ENCODE data around the gene SLC2A11. TPM values are rescaled to one million over a fixed set of nuclear protein-coding genes. Genes with fewer than 3 reads are reported as not detected.
"Not testable (repeated sequence)": the region's sequence is repeated elsewhere in the genome, so short reads cannot be mapped to it uniquely, and the experiment has no call there.

The SLC2A11 gene
- total RNA-seq, 1 donor from 2014 or later: 22.8 TPM

- no peak for DNase-seq (ENCODE audit: low read depth)
These were observed 10.3 kb upstream of the SLC2A11 start for GRCh38 chr22:23847310-23847920.

DNA sequence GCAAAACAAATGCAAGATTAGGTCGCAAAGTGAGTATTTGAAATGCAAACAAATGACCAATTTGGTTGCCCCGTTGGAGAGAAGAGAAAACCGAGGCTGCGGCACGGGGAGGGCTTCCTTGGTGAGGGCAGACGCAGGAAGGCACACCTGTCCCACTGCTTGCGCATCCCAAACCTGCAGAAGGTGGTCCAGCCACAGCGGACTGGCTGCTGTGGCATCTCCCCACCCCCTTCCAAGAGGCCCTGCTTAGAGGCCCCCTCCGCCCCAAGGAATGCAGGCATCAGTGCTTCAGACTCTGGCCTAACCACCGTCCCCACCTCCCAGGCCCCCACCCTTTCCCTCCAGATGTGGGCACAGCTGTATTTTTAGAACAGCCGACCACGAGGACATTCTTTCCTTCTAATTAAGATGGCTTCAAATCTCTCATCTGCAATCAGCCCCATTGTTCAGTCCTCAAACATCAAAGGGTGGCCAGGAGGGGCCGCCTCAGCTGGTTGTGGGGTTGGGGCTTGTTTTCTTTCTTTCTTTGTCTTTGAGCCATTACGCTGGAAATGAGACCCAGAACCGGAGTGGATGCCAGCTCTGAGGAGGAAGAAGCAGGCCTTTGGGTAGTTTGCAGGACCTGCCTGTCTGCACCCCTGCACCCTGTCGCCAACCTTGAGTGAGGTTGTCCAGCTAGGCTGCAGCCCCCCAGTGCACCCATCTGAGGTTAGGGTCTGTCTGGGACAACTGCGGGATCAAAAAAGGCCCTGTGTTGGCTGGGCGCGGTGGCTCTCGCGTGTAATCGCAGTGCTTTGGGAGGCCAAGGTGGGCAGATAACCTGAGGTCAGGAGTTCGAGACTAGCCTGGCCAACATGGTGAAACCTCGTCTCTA lies 9.4 kb upstream of the SLC2A11 start:
- no peak for DNase-seq (ENCODE audit: low read depth)

DNA sequence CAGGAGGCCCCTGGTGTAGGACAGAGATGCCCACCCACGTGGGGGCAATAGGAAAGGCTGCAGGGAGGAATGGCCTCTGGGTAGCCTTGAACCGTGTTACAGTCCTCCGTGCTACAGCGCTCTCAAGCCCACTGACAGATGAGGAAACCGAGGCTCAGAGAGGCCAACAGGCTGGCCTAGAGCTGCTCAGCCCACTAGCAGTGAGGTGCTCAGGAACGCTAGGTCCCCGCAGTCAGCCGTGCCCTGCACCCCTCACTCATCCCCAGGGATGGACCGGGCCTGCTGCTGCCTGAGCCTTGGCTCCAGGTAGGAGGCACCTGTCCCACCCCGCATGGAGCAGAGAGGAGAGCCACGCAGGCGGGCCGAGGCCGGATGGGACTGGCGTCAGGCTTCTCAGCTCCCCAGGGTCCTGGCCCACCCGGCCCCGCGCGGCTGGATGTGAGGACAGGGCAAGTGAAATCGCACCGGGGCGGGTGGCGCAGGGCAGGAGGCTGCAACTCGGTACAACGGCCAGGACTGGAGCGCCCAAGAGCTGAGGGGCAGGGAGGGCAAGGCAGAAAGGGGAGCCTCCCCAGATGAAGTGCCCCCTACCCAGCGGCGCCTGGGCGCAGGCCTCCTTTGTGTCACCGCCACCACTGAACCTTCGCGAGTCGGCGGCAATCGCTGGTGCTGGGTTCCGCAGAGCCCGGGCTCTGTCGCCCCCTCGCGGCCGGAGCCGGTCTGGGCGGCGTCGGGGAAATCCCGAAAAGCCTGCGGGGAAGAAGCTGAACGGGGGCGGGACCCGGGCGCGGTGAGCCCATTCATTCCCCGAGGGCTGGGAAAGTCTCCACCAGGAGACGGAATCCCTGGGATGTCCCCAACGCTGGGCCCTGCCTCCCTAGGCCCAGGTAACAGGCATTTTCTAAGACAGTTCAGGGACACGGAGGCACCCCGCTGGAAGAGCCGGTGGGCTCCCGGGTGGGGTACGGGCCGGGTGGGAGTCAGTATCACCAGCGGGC lies 8.4 kb upstream of the SLC2A11 start:
- peak; percentile 19 for DNase-seq (ENCODE audit: low read depth)

DNA sequence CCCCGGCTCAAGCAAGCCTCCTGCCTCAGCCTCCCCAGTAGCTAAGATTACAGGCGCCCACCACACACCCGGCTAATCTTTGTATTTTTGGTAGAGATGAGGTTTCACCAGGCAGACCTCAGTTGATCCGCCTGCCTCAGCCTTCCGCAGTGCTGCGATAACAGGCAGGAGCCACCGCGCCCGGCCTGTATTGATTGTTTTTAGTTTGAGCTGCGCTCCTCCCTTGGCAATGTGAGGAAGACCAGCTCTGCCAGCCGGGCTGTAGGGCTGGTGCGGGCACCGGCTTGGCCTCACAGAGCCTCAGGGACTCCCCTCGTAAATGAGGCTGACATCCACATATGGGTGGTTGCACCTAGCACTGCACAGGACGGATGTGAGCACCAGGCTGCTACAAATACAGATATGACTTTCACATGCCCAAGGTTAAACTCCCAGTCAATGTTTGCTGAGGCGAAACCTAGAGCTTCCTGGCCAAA lies 7.5 kb upstream of the SLC2A11 start:
- peak; percentile 18 for DNase-seq (ENCODE audit: low read depth)

GRCh38 chr22:23856721-23857605 lies 712 bp upstream of the SLC2A11 start:
- peak; percentile 84 for DNase-seq (ENCODE audit: low read depth)

- no peak for DNase-seq (ENCODE audit: low read depth)
These were observed 775 bp downstream of the SLC2A11 start for GRCh38 chr22:23858484-23858815.

- DNase-seq (ENCODE audit: low read depth): no peak
These were observed 1.5 kb downstream of the SLC2A11 start for GRCh38 chr22:23859201-23859600.

DNA sequence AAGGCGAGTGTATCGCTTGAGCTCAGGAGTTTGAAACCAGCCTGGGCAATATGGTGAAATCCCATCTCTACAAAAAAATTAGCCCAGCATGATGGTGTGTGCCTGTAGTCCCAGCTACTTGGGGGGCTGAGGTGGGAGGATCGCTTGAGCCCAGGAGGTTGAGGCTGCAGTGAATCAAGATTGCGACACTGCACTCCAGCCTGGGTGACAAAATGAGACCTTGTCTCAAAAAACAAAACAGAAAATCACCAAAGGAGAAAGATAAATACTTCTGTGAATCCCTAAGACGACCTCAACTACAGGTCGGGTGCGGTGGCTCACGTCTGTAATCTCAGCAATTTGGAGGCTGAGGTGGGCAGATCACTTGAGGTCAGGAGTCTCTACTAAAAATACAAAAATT lies 2.5 kb downstream of the SLC2A11 start:
- DNase-seq (ENCODE audit: low read depth): not testable (repeated sequence)

- DNase-seq (ENCODE audit: low read depth): peak; percentile 40
These were observed 4.4 kb downstream of the SLC2A11 start for GRCh38 chr22:23862103-23862502.

DNA sequence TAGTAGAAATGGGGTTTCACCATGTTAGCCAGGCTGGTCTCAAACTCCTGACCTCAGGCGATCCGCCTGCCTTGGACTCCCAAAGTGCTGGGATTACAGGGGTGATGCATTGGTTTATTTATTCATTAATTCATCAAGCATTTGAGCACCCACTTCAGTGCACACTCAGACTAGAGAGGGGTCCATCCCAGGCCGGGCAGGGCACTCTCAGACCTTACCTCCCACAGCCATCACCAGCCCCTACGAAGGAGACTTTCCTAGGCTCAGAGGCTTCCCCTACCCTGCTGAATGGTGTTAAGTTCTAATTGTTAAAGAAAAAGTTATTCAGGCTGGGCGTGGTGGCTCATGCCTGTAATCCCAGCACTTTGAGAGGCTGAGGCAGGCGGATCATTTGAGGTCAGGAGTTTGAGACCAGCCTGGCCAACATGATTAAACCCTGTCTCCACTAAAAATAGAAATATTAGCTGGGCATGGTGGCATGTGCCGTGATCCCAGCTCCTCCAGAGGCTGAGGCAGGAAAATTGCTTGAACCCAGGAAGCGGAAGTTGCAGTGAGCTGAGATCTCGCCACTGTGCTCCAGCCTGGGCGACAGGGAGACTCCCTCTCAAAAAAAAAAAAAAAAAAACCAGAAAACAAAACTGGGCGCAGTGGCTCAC lies 7.0 kb downstream of the SLC2A11 start:
- not testable (repeated sequence) for DNase-seq (ENCODE audit: low read depth)

GRCh38 chr22:23868580-23868979 lies 10.9 kb downstream of the SLC2A11 start:
- no peak for DNase-seq (ENCODE audit: low read depth)

DNA sequence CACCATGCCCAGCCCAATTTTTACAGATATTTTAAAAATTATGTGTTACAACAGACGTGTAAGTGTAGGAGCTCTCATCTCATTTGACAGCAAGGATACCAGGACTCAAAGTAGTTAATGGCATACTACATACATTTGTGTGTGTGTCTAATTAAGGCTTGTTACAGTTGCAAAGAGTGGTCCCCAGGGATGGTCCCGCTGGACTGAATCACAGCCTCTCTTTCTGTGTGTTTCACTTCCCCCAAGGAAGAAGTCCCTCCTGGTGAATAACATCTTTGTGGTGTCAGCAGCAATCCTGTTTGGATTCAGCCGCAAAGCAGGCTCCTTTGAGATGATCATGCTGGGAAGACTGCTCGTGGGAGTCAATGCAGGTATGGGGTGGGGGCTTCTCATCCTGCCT lies 17.2 kb downstream of the SLC2A11 start:
- no peak for DNase-seq (ENCODE audit: low read depth)

DNA sequence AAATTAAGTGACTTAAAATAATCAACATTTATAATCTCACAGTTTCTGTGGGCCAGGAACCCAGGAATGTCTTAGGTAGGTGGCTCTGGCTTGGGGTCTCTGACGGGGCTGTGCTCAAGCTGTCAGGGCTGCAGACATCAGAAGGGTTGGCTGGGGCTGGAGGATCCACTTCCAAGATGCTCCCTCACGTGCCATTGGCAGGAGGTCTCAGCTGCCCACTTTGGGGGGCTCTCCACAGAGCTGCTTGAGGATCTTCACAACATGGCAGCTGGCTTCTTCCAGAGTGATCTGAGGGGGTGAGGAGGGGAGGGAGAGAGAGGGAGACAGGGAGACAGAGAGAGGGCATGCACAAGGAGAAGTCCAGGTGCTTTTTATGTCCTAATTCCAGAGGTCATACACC lies 18.1 kb downstream of the SLC2A11 start:
- DNase-seq (ENCODE audit: low read depth): no peak

GRCh38 chr22:23877566-23877965 lies 19.9 kb downstream of the SLC2A11 start:
- DNase-seq (ENCODE audit: low read depth): no peak

- DNase-seq (ENCODE audit: low read depth): peak; percentile 38
These were observed 20.5 kb downstream of the SLC2A11 start for GRCh38 chr22:23878219-23878618.

DNA sequence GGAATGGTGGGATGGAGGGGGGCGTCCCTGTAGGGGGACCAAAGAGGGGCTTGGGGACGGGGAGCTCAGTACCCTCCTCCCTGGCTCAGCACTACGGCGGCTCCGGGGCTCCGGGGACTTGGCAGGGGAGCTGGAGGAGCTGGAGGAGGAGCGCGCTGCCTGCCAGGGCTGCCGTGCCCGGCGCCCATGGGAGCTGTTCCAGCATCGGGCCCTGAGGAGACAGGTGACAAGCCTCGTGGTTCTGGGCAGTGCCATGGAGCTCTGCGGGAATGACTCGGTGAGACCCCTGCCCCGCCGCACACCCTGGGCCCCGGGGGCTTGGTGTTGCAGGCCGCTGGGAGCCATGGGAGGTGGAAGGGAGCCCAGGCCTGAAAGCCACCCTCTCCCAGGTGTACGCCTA lies 24.7 kb downstream of the SLC2A11 start:
- DNase-seq (ENCODE audit: low read depth): no peak

DNA sequence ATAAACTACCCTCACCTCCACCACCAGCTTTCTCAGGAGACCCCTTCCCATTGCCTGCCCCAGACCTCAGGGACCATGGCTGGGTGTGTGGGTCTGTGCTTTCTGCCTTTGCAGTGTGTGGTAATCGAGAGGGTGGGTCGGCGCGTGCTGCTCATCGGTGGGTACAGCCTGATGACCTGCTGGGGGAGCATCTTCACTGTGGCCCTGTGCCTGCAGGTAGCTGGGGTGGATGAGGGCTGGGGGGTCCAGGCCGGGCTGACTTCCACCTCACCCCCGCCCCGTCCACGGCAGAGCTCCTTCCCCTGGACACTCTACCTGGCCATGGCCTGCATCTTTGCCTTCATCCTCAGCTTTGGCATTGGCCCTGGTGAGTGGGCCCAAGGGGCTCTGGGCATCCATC lies 26.0 kb downstream of the SLC2A11 start:
- DNase-seq (ENCODE audit: low read depth): no peak

GRCh38 chr22:23884140-23884539 lies 26.5 kb downstream of the SLC2A11 start:
- DNase-seq (ENCODE audit: low read depth): no peak

- no peak for DNase-seq (ENCODE audit: low read depth)
These were observed 31.1 kb downstream of the SLC2A11 start for GRCh38 chr22:23888615-23889401.

DNA sequence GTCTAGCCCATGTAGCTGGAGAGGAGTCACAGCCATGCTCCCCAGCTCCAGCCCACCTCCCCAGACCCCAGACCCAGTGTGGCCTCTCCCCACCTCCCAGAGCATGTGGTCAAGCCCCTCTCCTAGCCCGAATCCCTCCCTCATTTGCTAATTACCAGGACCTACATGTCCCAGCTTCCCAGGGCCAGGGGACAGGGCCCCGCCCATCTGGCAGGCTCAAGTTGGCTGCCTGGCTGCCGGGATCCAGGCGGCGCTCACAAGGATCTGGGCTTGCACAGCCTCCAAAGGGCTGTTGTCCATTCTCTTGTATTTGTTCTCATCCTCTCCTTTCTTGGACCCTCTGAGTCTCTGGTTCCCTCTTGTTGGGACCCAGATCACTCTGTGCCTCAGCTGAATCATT lies 31.9 kb downstream of the SLC2A11 start:
- no peak for DNase-seq (ENCODE audit: low read depth)
